ENCODE results near the gene MAPKAPK2.

DNA sequence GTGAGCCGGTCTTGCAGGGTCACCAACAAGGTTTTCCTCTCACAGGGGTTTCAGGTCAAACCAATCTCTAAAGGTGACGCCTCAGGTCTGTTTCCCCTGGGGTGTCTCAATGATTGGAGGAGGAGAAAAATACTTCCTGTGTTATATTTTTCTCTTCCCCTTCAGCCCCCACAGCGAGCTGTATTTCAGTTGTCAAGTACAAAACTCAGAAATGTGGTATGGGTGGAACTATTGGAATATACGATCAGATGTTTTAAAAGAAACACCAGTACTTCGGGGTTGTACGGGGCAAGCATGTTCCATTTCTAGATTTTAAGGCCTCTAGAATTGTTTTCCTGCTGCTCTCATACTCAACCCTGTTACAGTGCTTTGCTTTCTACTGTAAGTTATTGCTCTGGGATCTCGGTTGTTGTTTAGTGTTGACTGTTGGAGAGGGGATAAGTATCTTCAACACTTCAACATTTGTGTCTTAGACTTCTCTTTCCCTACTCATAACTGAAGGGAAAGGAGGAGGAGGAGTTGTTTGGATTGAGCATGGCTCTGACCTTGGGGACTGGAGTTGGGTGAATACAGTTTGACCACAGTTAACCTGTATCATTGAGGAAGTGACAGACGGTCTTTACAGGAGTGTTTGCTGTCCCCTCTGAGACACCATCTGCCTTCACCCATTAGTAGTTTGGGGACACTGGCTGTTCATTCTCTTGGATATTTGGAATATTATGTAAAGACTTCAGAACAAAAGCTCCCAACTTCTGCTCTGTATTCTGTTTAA is 2.0 kb downstream of the MAPKAPK2 start:
- TF ChIP-seq, protein P1, sequence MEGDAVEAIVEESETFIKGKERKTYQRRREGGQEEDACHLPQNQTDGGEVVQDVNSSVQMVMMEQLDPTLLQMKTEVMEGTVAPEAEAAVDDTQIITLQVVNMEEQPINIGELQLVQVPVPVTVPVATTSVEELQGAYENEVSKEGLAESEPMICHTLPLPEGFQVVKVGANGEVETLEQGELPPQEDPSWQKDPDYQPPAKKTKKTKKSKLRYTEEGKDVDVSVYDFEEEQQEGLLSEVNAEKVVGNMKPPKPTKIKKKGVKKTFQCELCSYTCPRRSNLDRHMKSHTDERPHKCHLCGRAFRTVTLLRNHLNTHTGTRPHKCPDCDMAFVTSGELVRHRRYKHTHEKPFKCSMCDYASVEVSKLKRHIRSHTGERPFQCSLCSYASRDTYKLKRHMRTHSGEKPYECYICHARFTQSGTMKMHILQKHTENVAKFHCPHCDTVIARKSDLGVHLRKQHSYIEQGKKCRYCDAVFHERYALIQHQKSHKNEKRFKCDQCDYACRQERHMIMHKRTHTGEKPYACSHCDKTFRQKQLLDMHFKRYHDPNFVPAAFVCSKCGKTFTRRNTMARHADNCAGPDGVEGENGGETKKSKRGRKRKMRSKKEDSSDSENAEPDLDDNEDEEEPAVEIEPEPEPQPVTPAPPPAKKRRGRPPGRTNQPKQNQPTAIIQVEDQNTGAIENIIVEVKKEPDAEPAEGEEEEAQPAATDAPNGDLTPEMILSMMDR (tag by site-specific recombination; IDR thresholded peaks at IDR 0.05): no peak
- TF ChIP-seq ZNF76 (tag by site-specific recombination; IDR thresholded peaks at IDR 0.05; ENCODE audit: borderline replicate concordance, low read depth) (no peak), ZNF248 (tag by site-specific recombination; IDR thresholded peaks at IDR 0.05) (no peak), ZNF670 (tag by site-specific recombination; IDR thresholded peaks at IDR 0.05; ENCODE audit: low read depth) (no peak), KLF10 (tag by site-specific recombination; IDR thresholded peaks at IDR 0.05) (no peak), GLI4 (tag by site-specific recombination; IDR thresholded peaks at IDR 0.05) (no peak), ZNF114 (tag by site-specific recombination; IDR thresholded peaks at IDR 0.05) (no peak), MYNN (tag by site-specific recombination; IDR thresholded peaks at IDR 0.05; ENCODE audit: borderline replicate concordance) (no peak), ZNF629 (tag by site-specific recombination; IDR thresholded peaks at IDR 0.05) (no peak), ZNF133 (tag by site-specific recombination; IDR thresholded peaks at IDR 0.05) (no peak), SP2 (tag by site-specific recombination; IDR thresholded peaks at IDR 0.05) (no peak)
- TF ChIP-seq, protein P2, sequence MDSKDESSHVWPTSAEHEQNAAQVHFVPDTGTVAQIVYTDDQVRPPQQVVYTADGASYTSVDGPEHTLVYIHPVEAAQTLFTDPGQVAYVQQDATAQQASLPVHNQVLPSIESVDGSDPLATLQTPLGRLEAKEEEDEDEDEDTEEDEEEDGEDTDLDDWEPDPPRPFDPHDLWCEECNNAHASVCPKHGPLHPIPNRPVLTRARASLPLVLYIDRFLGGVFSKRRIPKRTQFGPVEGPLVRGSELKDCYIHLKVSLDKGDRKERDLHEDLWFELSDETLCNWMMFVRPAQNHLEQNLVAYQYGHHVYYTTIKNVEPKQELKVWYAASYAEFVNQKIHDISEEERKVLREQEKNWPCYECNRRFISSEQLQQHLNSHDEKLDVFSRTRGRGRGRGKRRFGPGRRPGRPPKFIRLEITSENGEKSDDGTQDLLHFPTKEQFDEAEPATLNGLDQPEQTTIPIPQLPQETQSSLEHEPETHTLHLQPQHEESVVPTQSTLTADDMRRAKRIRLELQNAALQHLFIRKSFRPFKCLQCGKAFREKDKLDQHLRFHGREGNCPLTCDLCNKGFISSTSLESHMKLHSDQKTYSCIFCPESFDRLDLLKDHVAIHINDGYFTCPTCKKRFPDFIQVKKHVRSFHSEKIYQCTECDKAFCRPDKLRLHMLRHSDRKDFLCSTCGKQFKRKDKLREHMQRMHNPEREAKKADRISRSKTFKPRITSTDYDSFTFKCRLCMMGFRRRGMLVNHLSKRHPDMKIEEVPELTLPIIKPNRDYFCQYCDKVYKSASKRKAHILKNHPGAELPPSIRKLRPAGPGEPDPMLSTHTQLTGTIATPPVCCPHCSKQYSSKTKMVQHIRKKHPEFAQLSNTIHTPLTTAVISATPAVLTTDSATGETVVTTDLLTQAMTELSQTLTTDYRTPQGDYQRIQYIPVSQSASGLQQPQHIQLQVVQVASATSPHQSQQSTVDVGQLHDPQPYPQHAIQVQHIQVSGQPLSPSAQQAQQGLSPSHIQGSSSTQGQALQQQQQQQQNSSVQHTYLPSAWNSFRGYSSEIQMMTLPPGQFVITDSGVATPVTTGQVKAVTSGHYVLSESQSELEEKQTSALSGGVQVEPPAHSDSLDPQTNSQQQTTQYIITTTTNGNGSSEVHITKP (tag by site-specific recombination; IDR thresholded peaks at IDR 0.05): peak; percentile 88; the same call in 1 of the 2 replicates
- TF ChIP-seq, protein P3, sequence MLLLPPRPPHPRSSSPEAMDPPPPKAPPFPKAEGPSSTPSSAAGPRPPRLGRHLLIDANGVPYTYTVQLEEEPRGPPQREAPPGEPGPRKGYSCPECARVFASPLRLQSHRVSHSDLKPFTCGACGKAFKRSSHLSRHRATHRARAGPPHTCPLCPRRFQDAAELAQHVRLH (tag by site-specific recombination; IDR thresholded peaks at IDR 0.05): no peak
- TF ChIP-seq, protein P4, sequence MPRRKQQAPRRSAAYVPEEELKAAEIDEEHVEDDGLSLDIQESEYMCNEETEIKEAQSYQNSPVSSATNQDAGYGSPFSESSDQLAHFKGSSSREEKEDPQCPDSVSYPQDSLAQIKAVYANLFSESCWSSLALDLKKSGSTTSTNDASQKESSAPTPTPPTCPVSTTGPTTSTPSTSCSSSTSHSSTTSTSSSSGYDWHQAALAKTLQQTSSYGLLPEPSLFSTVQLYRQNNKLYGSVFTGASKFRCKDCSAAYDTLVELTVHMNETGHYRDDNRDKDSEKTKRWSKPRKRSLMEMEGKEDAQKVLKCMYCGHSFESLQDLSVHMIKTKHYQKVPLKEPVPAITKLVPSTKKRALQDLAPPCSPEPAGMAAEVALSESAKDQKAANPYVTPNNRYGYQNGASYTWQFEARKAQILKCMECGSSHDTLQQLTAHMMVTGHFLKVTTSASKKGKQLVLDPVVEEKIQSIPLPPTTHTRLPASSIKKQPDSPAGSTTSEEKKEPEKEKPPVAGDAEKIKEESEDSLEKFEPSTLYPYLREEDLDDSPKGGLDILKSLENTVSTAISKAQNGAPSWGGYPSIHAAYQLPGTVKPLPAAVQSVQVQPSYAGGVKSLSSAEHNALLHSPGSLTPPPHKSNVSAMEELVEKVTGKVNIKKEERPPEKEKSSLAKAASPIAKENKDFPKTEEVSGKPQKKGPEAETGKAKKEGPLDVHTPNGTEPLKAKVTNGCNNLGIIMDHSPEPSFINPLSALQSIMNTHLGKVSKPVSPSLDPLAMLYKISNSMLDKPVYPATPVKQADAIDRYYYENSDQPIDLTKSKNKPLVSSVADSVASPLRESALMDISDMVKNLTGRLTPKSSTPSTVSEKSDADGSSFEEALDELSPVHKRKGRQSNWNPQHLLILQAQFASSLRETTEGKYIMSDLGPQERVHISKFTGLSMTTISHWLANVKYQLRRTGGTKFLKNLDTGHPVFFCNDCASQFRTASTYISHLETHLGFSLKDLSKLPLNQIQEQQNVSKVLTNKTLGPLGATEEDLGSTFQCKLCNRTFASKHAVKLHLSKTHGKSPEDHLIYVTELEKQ (tag by site-specific recombination; IDR thresholded peaks at IDR 0.05; ENCODE audit: borderline replicate concordance): no peak

Data from HEK293 (cell line).